Cardiac muscle cell (in vitro differentiated cells and primary cell): ENCODE measurements around the gene DNAJB13. TPM values are rescaled to one million over a fixed set of nuclear protein-coding genes. Genes with fewer than 3 reads are reported as not detected.
"Not testable (repeated sequence)": the region's sequence is repeated elsewhere in the genome, so short reads cannot be mapped to it uniquely, and the experiment has no call there.

Experiments
- DNase-seq, 2 donors: peaks; one replicate each; pipeline versions ENCODE4 v3.0.0 to v3.0.0-alpha.2; 2010 to 2017; ENCODE audit warnings: low read depth in 1 of 2, low spot score in 1 of 2
- H3K27ac ChIP-seq: fragments of 200-600 bp; sonication (generic); 2 replicates; pipeline ENCODE4 v1.5.1; 2016
- H3K27me3 ChIP-seq: fragments of 200-600 bp; sonication (generic); 2 replicates; pipeline ENCODE4 v1.6.0; 2016; ENCODE audit warnings: control low read depth
- H3K36me3 ChIP-seq: fragments of 200-600 bp; sonication (generic); 2 replicates; pipeline ENCODE4 v1.5.1; 2016; ENCODE audit warnings: control low read depth
- H3K4me1 ChIP-seq: fragments of 200-600 bp; sonication (generic); 2 replicates; pipeline ENCODE4 v1.8.1; 2017; ENCODE audit warnings: low read depth, mild to moderate bottlenecking, mixed run types
- H3K4me3 ChIP-seq: fragments of 200-600 bp; sonication (generic); 2 replicates; pipeline ENCODE4 v1.5.1; 2016; ENCODE audit warnings: mild to moderate bottlenecking
- H3K9me3 ChIP-seq: fragments of 200-600 bp; sonication (generic); 2 replicates; pipeline ENCODE4 v1.5.1; 2017; ENCODE audit warnings: low read depth, mild to moderate bottlenecking, control low read depth
- polyA plus RNA-seq: library from polyadenylated mRNA; unstranded; fragments of >200 nt; fragmentation: Nextera tagmentation; extraction: Ambion mirVana; gene quantifications from 2 replicates; pipeline ENCODE4 v1.2.1, GENCODE V29; 2016
- total RNA-seq: library from RNA; depleted of rRNA; stranded (reverse); fragments of >200 nt; gene quantifications from 2 replicates; pipeline ENCODE4 v1.2.3, GENCODE V29; 2016
- TF ChIP-seq, protein P1 (sequence below): IDR thresholded peaks from 2 replicates; pipeline ENCODE4 v1.5.1; 2012; ENCODE audit warnings: low read depth, mild to moderate bottlenecking, low read length

The DNAJB13 gene
- total and polyA plus RNA-seq, 2 experiments from 2014 or later, result 0.24 TPM; not detected in 1

GRCh38 chr11:73931951-73932350 is 18.9 kb upstream of the DNAJB13 start:
- Histone ChIP-seq H3K36me3 (peaks cover 24% of the 10 kb centered on the region), H3K27ac (no peak overlapping the region), H3K4me3 (no peak overlapping the region), H3K9me3 (no peaks in the 10 kb centered on the region), H3K4me1 (no peaks in the 10 kb centered on the region), H3K27me3 (no peaks in the 10 kb centered on the region)
- DNase-seq, result no peak
- TF ChIP-seq, protein P1, sequence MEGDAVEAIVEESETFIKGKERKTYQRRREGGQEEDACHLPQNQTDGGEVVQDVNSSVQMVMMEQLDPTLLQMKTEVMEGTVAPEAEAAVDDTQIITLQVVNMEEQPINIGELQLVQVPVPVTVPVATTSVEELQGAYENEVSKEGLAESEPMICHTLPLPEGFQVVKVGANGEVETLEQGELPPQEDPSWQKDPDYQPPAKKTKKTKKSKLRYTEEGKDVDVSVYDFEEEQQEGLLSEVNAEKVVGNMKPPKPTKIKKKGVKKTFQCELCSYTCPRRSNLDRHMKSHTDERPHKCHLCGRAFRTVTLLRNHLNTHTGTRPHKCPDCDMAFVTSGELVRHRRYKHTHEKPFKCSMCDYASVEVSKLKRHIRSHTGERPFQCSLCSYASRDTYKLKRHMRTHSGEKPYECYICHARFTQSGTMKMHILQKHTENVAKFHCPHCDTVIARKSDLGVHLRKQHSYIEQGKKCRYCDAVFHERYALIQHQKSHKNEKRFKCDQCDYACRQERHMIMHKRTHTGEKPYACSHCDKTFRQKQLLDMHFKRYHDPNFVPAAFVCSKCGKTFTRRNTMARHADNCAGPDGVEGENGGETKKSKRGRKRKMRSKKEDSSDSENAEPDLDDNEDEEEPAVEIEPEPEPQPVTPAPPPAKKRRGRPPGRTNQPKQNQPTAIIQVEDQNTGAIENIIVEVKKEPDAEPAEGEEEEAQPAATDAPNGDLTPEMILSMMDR, result no peak

DNA sequence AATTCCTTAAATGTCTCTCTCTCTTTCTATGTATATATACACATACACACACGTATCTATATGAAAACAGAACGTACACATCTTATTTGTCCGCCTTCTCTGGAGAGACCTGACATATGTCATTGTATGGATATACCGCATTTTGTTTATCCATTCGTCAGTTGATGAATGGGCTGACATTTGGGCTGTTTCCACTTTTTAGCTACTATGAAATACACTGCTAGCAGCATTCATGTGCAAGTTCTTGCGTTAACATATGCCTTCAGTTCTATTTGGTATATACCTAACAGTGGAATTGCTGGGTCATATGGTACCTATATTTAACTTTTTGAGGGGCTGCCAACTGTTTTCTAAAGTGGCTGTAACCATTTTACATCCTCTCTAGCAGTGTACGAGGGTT is 18.0 kb upstream of the DNAJB13 start:
- DNase-seq, result no peak
- H3K4me1 ChIP-seq, result no peaks in the 10 kb centered on the region
- no peaks in the 10 kb centered on the region for H3K27me3 ChIP-seq
- peaks cover 17% of the 10 kb centered on the region for H3K36me3 ChIP-seq
- H3K4me3 ChIP-seq, result no peak overlapping the region
- no peaks in the 10 kb centered on the region for H3K9me3 ChIP-seq
- no peak overlapping the region for H3K27ac ChIP-seq
- TF ChIP-seq, protein P1, result no peak

GRCh38 chr11:73936047-73936446 is 14.8 kb upstream of the DNAJB13 start:
- H3K4me1 ChIP-seq, H3K9me3 ChIP-seq, DNase-seq, H3K27me3 ChIP-seq, H3K27ac ChIP-seq, H3K4me3 ChIP-seq: not testable (repeated sequence)
- H3K36me3 ChIP-seq, result peaks cover 11% of the 10 kb centered on the region

GRCh38 chr11:73939096-73939495 is 11.7 kb upstream of the DNAJB13 start:
- Histone ChIP-seq H3K27me3 (no peaks in the 10 kb centered on the region), H3K9me3 (no peaks in the 10 kb centered on the region), H3K4me3 (no peak overlapping the region)

DNA sequence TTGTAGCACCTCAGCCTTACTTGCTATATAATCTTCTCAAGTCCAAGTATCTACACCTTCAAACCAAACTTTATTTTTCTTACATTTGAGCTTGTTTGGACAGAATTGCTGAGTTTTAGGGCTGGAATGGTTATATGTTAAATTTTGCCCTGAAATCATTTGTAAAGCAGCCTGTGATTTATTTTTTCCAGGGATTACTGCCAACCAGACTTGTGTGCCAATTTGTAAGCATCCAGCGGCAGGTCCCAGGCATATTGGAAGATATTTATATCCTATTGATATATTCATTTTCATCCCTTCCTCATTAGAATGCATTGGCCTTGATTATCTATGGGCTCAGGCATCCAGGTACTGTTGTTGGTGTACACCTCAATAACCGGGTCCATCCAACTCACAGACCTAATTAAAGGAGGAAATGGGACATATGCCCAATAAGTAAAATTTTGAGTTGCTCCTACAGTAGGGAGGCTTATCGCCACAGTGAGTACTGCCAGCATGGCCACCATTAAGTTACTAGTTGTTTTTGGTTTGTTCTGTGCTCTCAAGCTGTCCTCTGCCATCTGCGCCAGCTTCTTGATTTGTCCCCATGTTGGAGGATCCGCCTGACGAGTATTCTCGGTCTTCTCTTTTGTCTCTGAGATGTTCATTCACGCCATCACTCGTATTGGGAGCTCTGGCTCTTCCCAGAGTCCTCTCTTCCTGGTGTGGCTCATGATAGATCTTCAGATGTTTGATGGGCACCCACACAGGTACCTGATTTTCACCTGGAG is 9.8 kb upstream of the DNAJB13 start:
- DNase-seq, result no peak
- TF ChIP-seq, protein P1, result no peak
- H3K4me1 ChIP-seq, result no peaks in the 10 kb centered on the region
- H3K9me3 ChIP-seq, result no peaks in the 10 kb centered on the region
- H3K27me3 ChIP-seq, result no peaks in the 10 kb centered on the region
- H3K36me3 ChIP-seq, result no peaks in the 10 kb centered on the region
- no peak overlapping the region for H3K4me3 ChIP-seq
- no peak overlapping the region for H3K27ac ChIP-seq

More at GRCh38 chr11:73939096-73939495, 11.7 kb upstream of the DNAJB13 start:
- H3K4me1 ChIP-seq, result no peaks in the 10 kb centered on the region
- H3K27ac ChIP-seq, result no peak overlapping the region
- TF ChIP-seq, protein P1, result no peak
- DNase-seq, result no peak
- H3K36me3 ChIP-seq, result peaks cover 3% of the 10 kb centered on the region

GRCh38 chr11:73942010-73942409 is 8.8 kb upstream of the DNAJB13 start:
- Histone ChIP-seq H3K9me3 (no peaks in the 10 kb centered on the region), H3K27me3 (no peaks in the 10 kb centered on the region), H3K36me3 (no peaks in the 10 kb centered on the region), H3K27ac (no peak overlapping the region), H3K4me3 (no peak overlapping the region), H3K4me1 (no peaks in the 10 kb centered on the region)
- TF ChIP-seq, protein P1, result no peak
- DNase-seq, result no peak
